Mucosa of gallbladder (tissue), 1 donor: ENCODE measurements around the gene NOD1. TPM values are rescaled to one million over a fixed set of nuclear protein-coding genes. Genes with fewer than 3 reads are reported as not detected.

Source experiments
- DNase-seq: peaks from one replicate; pipeline ENCODE4 v3.0.0-alpha.2; 2020; ENCODE audit warnings: low spot score
- total RNA-seq: library from RNA; stranded (reverse); gene quantifications from one replicate; pipeline ENCODE4 v1.2.1, GENCODE V29; 2021
- donor health status: DM: no; HTN: no; CAD: no.

Gene NOD1
- total RNA-seq, 1 donor from 2014 or later, result 12.7 TPM

GRCh38 chr7:30450240-30450982 is 28.2 kb downstream of the NOD1 start:
- DNase-seq, result no peak

GRCh38 chr7:30448461-30449189 is 30.0 kb downstream of the NOD1 start:
- no peak for DNase-seq

- DNase-seq, result no peak
Measured at GRCh38 chr7:30447466-30447865, 31.1 kb downstream of the NOD1 start.

GRCh38 chr7:30446266-30446665 is 32.3 kb downstream of the NOD1 start:
- DNase-seq, result no peak

- peak; percentile 66 for DNase-seq
Measured at GRCh38 chr7:30445770-30446169, 32.8 kb downstream of the NOD1 start.

GRCh38 chr7:30437823-30438574 is 40.6 kb downstream of the NOD1 start:
- no peak for DNase-seq

GRCh38 chr7:30436518-30436917 is 42.1 kb downstream of the NOD1 start:
- no peak for DNase-seq

GRCh38 chr7:30436046-30436445 is 42.5 kb downstream of the NOD1 start:
- no peak for DNase-seq

GRCh38 chr7:30434140-30434799 is 44.3 kb downstream of the NOD1 start:
- DNase-seq, result no peak

- DNase-seq, result no peak
Measured at GRCh38 chr7:30433506-30433905, 45.1 kb downstream of the NOD1 start.

GRCh38 chr7:30433082-30433481 is 45.5 kb downstream of the NOD1 start:
- DNase-seq, result peak; percentile 77

- DNase-seq, result no peak
Measured at GRCh38 chr7:30430777-30431176, 47.8 kb downstream of the NOD1 start.

- DNase-seq, result peak; percentile 89
Measured at GRCh38 chr7:30430276-30430675, 48.3 kb downstream of the NOD1 start.

GRCh38 chr7:30429156-30429530 is 49.4 kb downstream of the NOD1 start:
- peak; percentile 3 for DNase-seq

- DNase-seq, result no peak
Measured at GRCh38 chr7:30428246-30429155, 50.1 kb downstream of the NOD1 start.

- DNase-seq, result no peak
Measured at GRCh38 chr7:30427296-30428070, 51.1 kb downstream of the NOD1 start.

GRCh38 chr7:30424506-30424905 is 54.1 kb downstream of the NOD1 start:
- DNase-seq, result no peak

GRCh38 chr7:30423788-30424505 is 54.6 kb downstream of the NOD1 start:
- DNase-seq, result no peak

- DNase-seq, result no peak
Measured at GRCh38 chr7:30422922-30423321, 55.7 kb downstream of the NOD1 start.
